Retinal pigment epithelial cell (primary cell): Measurements from ENCODE around the gene DAPK1.

Experiments used
- DNase-seq: peaks from one replicate; pipeline ENCODE4 v3.0.0-alpha.2; 2010; ENCODE audit warnings: low read depth
- H3K4me3 ChIP-seq: 2 replicates; pipeline ENCODE4 v1.5.1; 2011; ENCODE audit warnings: mild to moderate bottlenecking, low read length, control low read depth, moderate library complexity
- CTCF ChIP-seq: conservative IDR thresholded peaks from 2 replicates; pipeline ENCODE4 v1.5.1; 2011; ENCODE audit warnings: low read depth, low read length, control low read depth, inconsistent platforms

Gene DAPK1

GRCh38 chr9:87467187-87467586 is 30.5 kb upstream of the DAPK1 start:
- H3K4me3 ChIP-seq, result no peak overlapping the region
- no peak for TF ChIP-seq CTCF
- no peak for DNase-seq

GRCh38 chr9:87469793-87470465 is 27.7 kb upstream of the DAPK1 start:
- TF ChIP-seq CTCF, result no peak
- H3K4me3 ChIP-seq, result no peak overlapping the region
- no peak for DNase-seq

- no peak overlapping the region for H3K4me3 ChIP-seq
- no peak for TF ChIP-seq CTCF
- no peak for DNase-seq
Observed at GRCh38 chr9:87471746-87472145, 25.9 kb upstream of the DAPK1 start.

GRCh38 chr9:87475463-87475862 is 22.2 kb upstream of the DAPK1 start:
- no peak for TF ChIP-seq CTCF
- no peak for DNase-seq
- H3K4me3 ChIP-seq, result no peak overlapping the region

GRCh38 chr9:87478226-87478992 is 19.3 kb upstream of the DAPK1 start:
- DNase-seq, result no peak
- no peak for TF ChIP-seq CTCF
- no peak overlapping the region for H3K4me3 ChIP-seq

- DNase-seq, result no peak
- H3K4me3 ChIP-seq, result no peak overlapping the region
- TF ChIP-seq CTCF, result no peak
Observed at GRCh38 chr9:87479801-87480201, 17.9 kb upstream of the DAPK1 start.
